C4-2B (cell line): ENCODE results near the gene NCOA3.

Experiments
- ZFX ChIP-seq: fragments of 450-650 bp; IDR thresholded peaks from 2 replicates; pipeline ENCODE4 v1.6.1; 2017
- TF ChIP-seq, protein P1 (sequence below): fragments of 450-650 bp; conservative IDR thresholded peaks from 2 replicates; pipeline ENCODE4 v1.5.1; 2017; ENCODE audit warnings: mild to moderate bottlenecking

DNA sequence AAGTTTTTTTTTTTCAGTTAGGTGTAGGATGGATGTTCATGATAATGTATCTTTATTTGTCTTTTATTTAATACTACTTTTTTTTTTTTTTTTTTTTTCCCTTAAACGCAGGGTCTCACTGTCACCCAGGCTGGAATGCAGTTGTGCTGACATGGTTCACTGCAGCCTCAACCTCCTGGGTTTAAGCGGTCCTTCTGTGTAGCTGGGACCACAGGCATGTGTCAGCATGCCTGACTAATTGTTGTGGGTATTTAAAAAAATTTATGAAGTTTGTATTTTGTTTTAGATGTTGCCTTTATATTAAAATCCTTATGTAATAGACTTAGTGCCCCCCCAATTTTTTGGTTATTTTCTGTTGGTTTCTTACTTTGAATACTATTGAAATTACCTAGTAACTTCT lies 42.6 kb downstream of the NCOA3 start:
- TF ChIP-seq, protein P1, sequence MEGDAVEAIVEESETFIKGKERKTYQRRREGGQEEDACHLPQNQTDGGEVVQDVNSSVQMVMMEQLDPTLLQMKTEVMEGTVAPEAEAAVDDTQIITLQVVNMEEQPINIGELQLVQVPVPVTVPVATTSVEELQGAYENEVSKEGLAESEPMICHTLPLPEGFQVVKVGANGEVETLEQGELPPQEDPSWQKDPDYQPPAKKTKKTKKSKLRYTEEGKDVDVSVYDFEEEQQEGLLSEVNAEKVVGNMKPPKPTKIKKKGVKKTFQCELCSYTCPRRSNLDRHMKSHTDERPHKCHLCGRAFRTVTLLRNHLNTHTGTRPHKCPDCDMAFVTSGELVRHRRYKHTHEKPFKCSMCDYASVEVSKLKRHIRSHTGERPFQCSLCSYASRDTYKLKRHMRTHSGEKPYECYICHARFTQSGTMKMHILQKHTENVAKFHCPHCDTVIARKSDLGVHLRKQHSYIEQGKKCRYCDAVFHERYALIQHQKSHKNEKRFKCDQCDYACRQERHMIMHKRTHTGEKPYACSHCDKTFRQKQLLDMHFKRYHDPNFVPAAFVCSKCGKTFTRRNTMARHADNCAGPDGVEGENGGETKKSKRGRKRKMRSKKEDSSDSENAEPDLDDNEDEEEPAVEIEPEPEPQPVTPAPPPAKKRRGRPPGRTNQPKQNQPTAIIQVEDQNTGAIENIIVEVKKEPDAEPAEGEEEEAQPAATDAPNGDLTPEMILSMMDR: no peak
- TF ChIP-seq ZFX: no peak
